Right renal pelvis (tissue), 4 donors: ENCODE measurements around the gene OR1E2. TPM values are rescaled to one million over a fixed set of nuclear protein-coding genes. Genes with fewer than 3 reads are reported as not detected.
"Not testable (repeated sequence)": the region's sequence is repeated elsewhere in the genome, so short reads cannot be mapped to it uniquely, and the experiment has no call there.

Experiments
- DNase-seq, 4 donors: peaks; one replicate each; pipeline ENCODE4 v3.0.0-alpha.2; 2013; ENCODE audit warnings: low read depth in 4 of 4, low spot score in 3 of 4, missing footprints in 1 of 4
- polyA plus RNA-seq, 4 donors: library from polyadenylated mRNA; unstranded; fragments of 120-200 nt; gene quantifications; one replicate each; pipeline ENCODE4 v1.2.1, GENCODE V29; 2013; ENCODE audit not compliant: insufficient read length in 4 of 4

Gene OR1E2
- polyA plus RNA-seq, 4 donors = 0.06 TPM; not detected in 3

DNA sequence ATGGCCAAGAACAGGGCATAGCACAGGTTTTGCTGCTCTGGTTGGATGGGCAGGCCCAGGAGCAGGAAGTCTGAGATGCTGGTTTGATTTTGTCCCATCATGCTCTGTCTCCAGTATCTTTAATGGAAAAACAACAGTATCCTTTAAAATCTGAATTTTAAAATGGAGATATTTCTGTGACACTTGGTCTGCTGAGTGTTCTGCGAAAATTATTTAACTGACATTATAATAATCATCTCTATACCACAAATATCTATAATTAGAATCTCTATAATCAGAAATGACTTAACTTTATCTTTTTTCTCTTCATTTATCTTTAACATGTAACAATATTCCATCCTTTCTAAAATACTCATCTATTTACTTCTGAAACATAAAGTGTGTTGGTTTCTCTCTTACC, 35.3 kb downstream of the OR1E2 start, which contains the start of gene OR1E1:
TSS of gene OR1E1 (minus strand) at position 101 of the 400 bp plus-strand sequence. CDS start at position 101, 0 bp downstream.
- no peak for DNase-seq

- DNase-seq = not testable (repeated sequence)
Observed at GRCh38 chr17:3397801-3398200, 35.8 kb downstream of the OR1E2 start.

DNA sequence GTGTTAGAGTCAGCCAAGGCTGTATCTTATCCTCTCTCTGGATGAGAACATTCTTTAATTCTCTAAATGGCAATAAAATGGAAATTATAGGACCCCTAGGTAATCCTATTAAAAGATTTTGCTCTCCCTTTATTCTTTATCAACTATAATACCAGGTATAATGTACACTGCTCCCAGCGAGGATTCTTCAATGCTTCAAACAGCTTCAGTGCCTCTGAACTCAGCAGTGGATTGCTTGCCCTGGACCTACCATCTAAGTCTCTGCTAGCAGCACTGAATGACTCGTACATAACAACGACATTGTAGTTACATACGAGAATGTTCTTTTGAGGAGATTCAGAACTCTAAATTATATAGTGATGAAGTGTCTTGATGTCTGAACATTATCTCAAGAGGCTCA, 43.9 kb downstream of the OR1E2 start:
- DNase-seq = no peak

GRCh38 chr17:3385869-3386816, 47.5 kb downstream of the OR1E2 start, which contains the start of gene OR3A2:
Gene OR3A2, minus strand, starts transcription at chr17:3386308.
- DNase-seq = no peak

Other genes with a start within 250 kb of the OR1E2 start
- gene OR1A2, start 236.3 kb downstream of the OR1E2 start, polyA plus RNA-seq = not detected
- gene OR1A1, start 226.2 kb downstream of the OR1E2 start, polyA plus RNA-seq = under 1 TPM in 2 of 4 donors, not detected in 2; 0.04 to 0.07 TPM
- under 1 TPM; 0.12 to 0.16 (median 0.13) TPM for gene OR3A1, start 135.5 kb downstream of the OR1E2 start, polyA plus RNA-seq
- gene OR3A2, start 47.5 kb downstream of the OR1E2 start, polyA plus RNA-seq = under 1 TPM in 3 of 4 donors, not detected in 1; 0.22 to 0.62 (median 0.55) TPM
- gene OR1E1, start 35.4 kb downstream of the OR1E2 start, polyA plus RNA-seq = under 1 TPM in 1 of 4 donors, not detected in 3; 0.04 TPM
- gene OR3A3, start 22.5 kb downstream of the OR1E2 start, polyA plus RNA-seq = under 1 TPM in 2 of 4 donors, not detected in 2; 0.04 to 0.06 TPM
- gene SPATA22, start 38.0 kb upstream of the OR1E2 start, polyA plus RNA-seq = 1 to 10 TPM in 1 of 4 donors, under 1 TPM in 3; 0.46 to 1.1 (median 0.67) TPM
- gene ASPA, start 42.2 kb upstream of the OR1E2 start, polyA plus RNA-seq = 10 to 100 TPM; 24.8 to 34.0 (median 29.0) TPM
- gene TRPV3, start 124.0 kb upstream of the OR1E2 start, polyA plus RNA-seq = 1 to 10 TPM in 3 of 4 donors, under 1 TPM in 1; 0.61 to 1.1 (median 1.0) TPM
- 10 to 100 TPM in 1 of 4 donors, 1 to 10 TPM in 3; 6.5 to 10.3 (median 8.5) TPM for gene TRPV1, start 175.6 kb upstream of the OR1E2 start, polyA plus RNA-seq
- 10 to 100 TPM; 13.2 to 19.0 (median 15.2) TPM for gene SHPK, start 202.4 kb upstream of the OR1E2 start, polyA plus RNA-seq
- gene CTNS, start 202.9 kb upstream of the OR1E2 start, polyA plus RNA-seq = 10 to 100 TPM; 21.6 to 24.9 (median 22.3) TPM
- 100 to 1,000 TPM in 2 of 4 donors, 10 to 100 TPM in 2; 97.5 to 110 (median 104) TPM for gene TAX1BP3, start 234.7 kb upstream of the OR1E2 start, polyA plus RNA-seq
- gene EMC6, start 235.0 kb upstream of the OR1E2 start, polyA plus RNA-seq = 10 to 100 TPM; 30.2 to 38.4 (median 31.1) TPM